Stimulated activated naive CD4-positive, alpha-beta T cell (primary cell): ENCODE measurements around the gene ABTB1.
"Not testable (repeated sequence)": the region's sequence is repeated elsewhere in the genome, so short reads cannot be mapped to it uniquely, and the experiment has no call there.

Experiments used
- DNase-seq, 6 experiments: peaks; one replicate each; lab custom pipeline; 2025; lab: John Stamatoyannopoulos, UW

Gene ABTB1

GRCh38 chr3:127647845-127648204, 24.9 kb upstream of the ABTB1 start:
- no peak for DNase-seq

GRCh38 chr3:127650236-127650635, 22.5 kb upstream of the ABTB1 start:
- no peak for DNase-seq

- no peak for DNase-seq
Measured at GRCh38 chr3:127651516-127652172, 21.1 kb upstream of the ABTB1 start.

- DNase-seq = peak in 3 of 6 experiments; percentile 7 to 28 (median 8)
Measured at GRCh38 chr3:127652246-127652995, 20.3 kb upstream of the ABTB1 start.

GRCh38 chr3:127654374-127654773, 18.4 kb upstream of the ABTB1 start:
- no peak for DNase-seq

GRCh38 chr3:127654993-127655392, 17.8 kb upstream of the ABTB1 start:
- DNase-seq = not testable (repeated sequence)

- DNase-seq = no peak
Measured at GRCh38 chr3:127655641-127656040, 17.1 kb upstream of the ABTB1 start.

GRCh38 chr3:127656906-127657305, 15.8 kb upstream of the ABTB1 start:
- DNase-seq = no peak

GRCh38 chr3:127658234-127658633, 14.5 kb upstream of the ABTB1 start:
- no peak for DNase-seq

- DNase-seq = no peak
Measured at GRCh38 chr3:127660621-127661251, 12.0 kb upstream of the ABTB1 start.

GRCh38 chr3:127661600-127661999, 11.2 kb upstream of the ABTB1 start:
- no peak for DNase-seq

GRCh38 chr3:127662001-127662469, 10.7 kb upstream of the ABTB1 start:
- no peak for DNase-seq

GRCh38 chr3:127663151-127663550, 9.6 kb upstream of the ABTB1 start:
- no peak for DNase-seq

GRCh38 chr3:127665165-127665564, 7.6 kb upstream of the ABTB1 start:
- DNase-seq = no peak

- DNase-seq = no peak
Measured at GRCh38 chr3:127665586-127665985, 7.2 kb upstream of the ABTB1 start.

- no peak for DNase-seq
Measured at GRCh38 chr3:127666676-127667075, 6.1 kb upstream of the ABTB1 start.

- DNase-seq = no peak
Measured at GRCh38 chr3:127667119-127667681, 5.6 kb upstream of the ABTB1 start.

- DNase-seq = no peak
Measured at GRCh38 chr3:127668906-127669305, 3.8 kb upstream of the ABTB1 start.

- DNase-seq = no peak
Measured at GRCh38 chr3:127669541-127670228, 3.1 kb upstream of the ABTB1 start.

- no peak for DNase-seq
Measured at GRCh38 chr3:127670229-127670559, 2.6 kb upstream of the ABTB1 start.

- DNase-seq = no peak
Measured at GRCh38 chr3:127670761-127671522, 1.8 kb upstream of the ABTB1 start.
